ENCODE data around the gene OSTN. TPM values are rescaled to one million over a fixed set of nuclear protein-coding genes. Genes with fewer than 3 reads are reported as not detected.

Gene OSTN
- total and polyA plus RNA-seq, 12 donors, result 0.07 to 0.72 (median 0.31) TPM; not detected in 4

DNA sequence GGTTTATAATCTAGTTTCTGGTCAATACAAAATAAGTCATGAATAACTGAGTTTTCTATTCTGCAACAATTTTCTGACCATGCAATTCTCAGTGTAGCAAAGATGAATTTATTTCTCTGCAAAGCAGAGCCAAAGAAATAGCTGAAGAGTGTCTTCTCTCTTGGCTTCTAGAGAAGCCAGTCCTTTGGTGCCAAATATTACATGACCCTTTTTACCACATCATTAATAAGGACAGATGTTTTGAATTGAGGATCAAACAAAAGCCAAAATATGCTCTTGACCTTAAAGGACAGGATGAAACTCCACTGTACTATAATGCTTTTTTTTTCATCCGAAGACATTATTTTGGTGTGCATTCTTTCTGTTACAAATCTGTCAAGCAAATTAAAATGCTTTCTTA is 40.2 kb upstream of the OSTN start:
- no peak for DNase-seq
- TF ChIP-seq, protein P1, sequence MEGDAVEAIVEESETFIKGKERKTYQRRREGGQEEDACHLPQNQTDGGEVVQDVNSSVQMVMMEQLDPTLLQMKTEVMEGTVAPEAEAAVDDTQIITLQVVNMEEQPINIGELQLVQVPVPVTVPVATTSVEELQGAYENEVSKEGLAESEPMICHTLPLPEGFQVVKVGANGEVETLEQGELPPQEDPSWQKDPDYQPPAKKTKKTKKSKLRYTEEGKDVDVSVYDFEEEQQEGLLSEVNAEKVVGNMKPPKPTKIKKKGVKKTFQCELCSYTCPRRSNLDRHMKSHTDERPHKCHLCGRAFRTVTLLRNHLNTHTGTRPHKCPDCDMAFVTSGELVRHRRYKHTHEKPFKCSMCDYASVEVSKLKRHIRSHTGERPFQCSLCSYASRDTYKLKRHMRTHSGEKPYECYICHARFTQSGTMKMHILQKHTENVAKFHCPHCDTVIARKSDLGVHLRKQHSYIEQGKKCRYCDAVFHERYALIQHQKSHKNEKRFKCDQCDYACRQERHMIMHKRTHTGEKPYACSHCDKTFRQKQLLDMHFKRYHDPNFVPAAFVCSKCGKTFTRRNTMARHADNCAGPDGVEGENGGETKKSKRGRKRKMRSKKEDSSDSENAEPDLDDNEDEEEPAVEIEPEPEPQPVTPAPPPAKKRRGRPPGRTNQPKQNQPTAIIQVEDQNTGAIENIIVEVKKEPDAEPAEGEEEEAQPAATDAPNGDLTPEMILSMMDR (IDR thresholded peaks at IDR 0.05), result no peak
- intact Hi-C loops (cut with DNase I), result no loop called here
- H3K9me3 ChIP-seq, result peaks cover 0 to 45% (median 20%) of the 10 kb centered on the region in 11 donors
- H3K27me3 ChIP-seq, result no peaks in the 10 kb centered on the region
- ATAC-seq, result no peak
- H3K4me1 ChIP-seq, result no peaks in the 10 kb centered on the region
- H3K4me3 ChIP-seq, result no peak overlapping the region
- 81 to 91% methylated on average over 1 of the region's 1 CpG for whole genome bisulfite sequencing, 2 donors
- no peak overlapping the region for H3K27ac ChIP-seq
- H3K36me3 ChIP-seq, result no peaks in the 10 kb centered on the region

DNA sequence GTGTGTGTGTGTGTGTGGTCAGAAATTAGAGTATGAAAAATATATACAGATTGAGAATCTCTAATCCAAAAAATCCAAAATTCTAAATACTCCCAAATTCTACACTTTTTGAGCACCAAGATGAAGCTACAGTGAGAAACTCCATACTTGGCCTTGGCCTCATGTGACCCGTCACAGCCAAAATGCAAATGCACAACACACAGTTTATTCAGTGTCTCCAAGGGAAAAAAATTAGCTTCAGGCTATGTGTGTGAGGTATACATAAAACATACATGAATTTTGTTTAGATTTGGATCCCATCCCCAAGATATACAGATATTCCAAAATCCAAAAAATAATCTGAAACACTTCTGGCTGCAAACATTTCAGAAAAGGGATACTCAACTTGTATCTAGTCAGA is 33.2 kb upstream of the OSTN start:
- Histone ChIP-seq H3K27me3 (no peaks in the 10 kb centered on the region), H3K4me3 (no peak overlapping the region), H3K9me3 (peaks cover 0 to 12% (median 0%) of the 10 kb centered on the region in 11 donors), H3K4me1 (peaks cover 0 to 10% (median 0%) of the 10 kb centered on the region in 9 donors), H3K27ac (no peak overlapping the region), H3K36me3 (no peaks in the 10 kb centered on the region)
- no peak for DNase-seq
- TF ChIP-seq, protein P1 (IDR thresholded peaks at IDR 0.05), result no peak
- intact Hi-C loops (cut with DNase I), result loop anchor here in 1 of 10 donors (2.0 kb wide), 1 partner anchor 13 kb away; no protein-coding TSS in a partner anchor
- WGBS, 2 donors, result 94 to 96% methylated on average over 1 of the region's 1 CpG
- no peak for ATAC-seq

DNA sequence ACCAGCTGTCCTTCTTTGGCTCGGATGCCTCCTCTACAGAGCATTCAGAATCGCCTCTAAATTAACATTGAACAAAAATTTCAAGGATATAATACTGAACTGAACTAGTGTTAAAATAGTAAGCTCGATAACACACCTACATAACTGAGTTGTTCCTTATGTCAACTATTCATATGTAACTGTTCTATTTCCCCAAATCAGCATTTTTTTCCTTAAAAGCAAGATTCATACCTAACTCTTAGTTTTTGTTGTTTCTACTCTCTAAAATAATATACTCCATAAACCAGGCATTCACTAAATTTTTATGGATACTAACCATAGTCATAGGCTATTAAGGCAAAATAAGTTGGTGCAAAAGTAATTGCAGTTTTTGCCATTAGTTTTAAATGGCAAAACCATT is 32.7 kb upstream of the OSTN start:
- intact Hi-C loops (cut with DNase I), result no loop called here
- TF ChIP-seq, protein P1 (IDR thresholded peaks at IDR 0.05), result no peak
- Histone ChIP-seq H3K4me1 (peaks cover 0 to 10% (median 0%) of the 10 kb centered on the region in 9 donors), H3K9me3 (peaks cover 0 to 12% (median 0%) of the 10 kb centered on the region in 11 donors), H3K27me3 (no peaks in the 10 kb centered on the region), H3K27ac (no peak overlapping the region), H3K4me3 (no peak overlapping the region), H3K36me3 (no peaks in the 10 kb centered on the region)
- DNase-seq, result no peak
- 81 to 91% methylated on average over 3 of the region's 3 CpGs for WGBS, 2 donors
- ATAC-seq, result no peak

DNA sequence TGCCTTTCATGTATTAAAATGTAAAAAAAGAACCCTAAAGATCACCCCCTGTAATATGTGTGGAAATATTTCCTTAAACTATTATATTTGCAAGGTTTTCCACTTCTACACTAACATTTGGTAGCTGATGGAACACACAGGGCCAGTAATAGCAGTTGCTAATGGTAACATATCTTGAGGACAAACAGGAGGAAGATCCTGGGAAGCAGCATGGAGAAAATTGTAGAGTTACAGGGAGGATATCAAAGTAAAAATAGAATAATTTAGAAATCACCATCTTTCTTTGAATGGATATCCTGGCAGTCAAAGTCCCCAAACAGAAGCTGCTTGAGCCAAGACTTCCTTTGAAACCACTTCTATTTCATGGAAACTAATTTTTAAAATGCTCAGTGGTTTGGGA is 29.5 kb upstream of the OSTN start:
- Histone ChIP-seq H3K4me3 (no peak overlapping the region), H3K36me3 (no peaks in the 10 kb centered on the region), H3K27ac (no peak overlapping the region), H3K27me3 (no peaks in the 10 kb centered on the region), H3K4me1 (peaks cover 0 to 10% (median 0%) of the 10 kb centered on the region in 9 donors), H3K9me3 (no peaks in the 10 kb centered on the region)
- intact Hi-C loops (cut with DNase I), result no loop called here
- TF ChIP-seq, protein P1 (IDR thresholded peaks at IDR 0.05), result no peak
- DNase-seq (no peak), ATAC-seq (no peak)
